ENCODE data around the gene APLP2.

APLP2 gene

DNA sequence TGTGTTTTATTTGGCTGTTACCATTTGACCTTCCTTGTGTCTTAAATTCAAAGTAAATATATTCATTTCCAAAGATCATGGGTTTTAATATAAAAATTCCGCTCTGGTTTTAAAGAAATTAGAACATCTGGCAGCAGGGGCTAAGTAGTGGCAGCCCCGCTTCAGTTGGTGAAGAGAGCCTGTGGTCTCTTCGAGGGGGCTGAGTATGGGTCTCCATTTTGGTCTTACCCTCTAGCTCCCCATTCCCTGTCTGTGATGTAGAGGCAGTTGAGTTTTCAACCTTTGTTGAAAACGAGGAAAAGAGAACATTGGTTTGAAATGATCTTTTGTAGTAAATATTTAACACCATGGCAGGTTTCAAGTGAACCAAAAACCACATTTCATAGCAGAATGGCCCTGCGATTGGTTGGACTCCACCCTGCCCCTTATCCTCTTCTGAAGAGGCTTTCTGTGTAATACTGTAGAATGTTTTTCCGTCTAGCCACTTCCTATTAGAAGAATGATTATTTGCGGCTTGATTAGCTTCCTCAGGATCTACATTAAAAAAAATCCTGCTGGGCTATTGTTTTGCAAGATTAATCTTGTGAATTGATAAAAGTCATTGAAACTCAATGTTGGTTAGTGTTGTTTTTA is 17.7 kb downstream of the APLP2 start:
- H3K18ac ChIP-seq (ENCODE audit: low read depth in 1 of 2, low read length in 2 of 2) = no peak overlapping the region
- no peaks in the 10 kb centered on the region for H3K27me3 ChIP-seq (ENCODE audit: control insufficient read depth in 1 of 2, insufficient read depth in 1 of 2, low read length in 2 of 2)
- H3K27ac ChIP-seq (ENCODE audit: low read length, poor library complexity, severe bottlenecking) = peak overlapping the region; percentile 22
- peaks cover 5% of the 10 kb centered on the region for H3K79me1 ChIP-seq (replicated peaks; ENCODE audit: low read length, poor library complexity, severe bottlenecking)
- no peak overlapping the region for H4K91ac ChIP-seq (ENCODE audit: low read length)
- no peak overlapping the region for H3K4ac ChIP-seq (ENCODE audit: low read depth in 1 of 2, low read length in 2 of 2)
- no peak overlapping the region for H2BK5ac ChIP-seq (ENCODE audit: low read depth, low read length, poor library complexity, severe bottlenecking)
- H2BK12ac ChIP-seq (ENCODE audit: low read length in 2 of 2) = no peak overlapping the region
- H2AK5ac ChIP-seq (ENCODE audit: low read length, severe bottlenecking) = no peak overlapping the region
- H2BK120ac ChIP-seq (ENCODE audit: low read depth, low read length) = no peak overlapping the region
- H3K36me3 ChIP-seq (ENCODE audit: control insufficient read depth in 1 of 2, insufficient read depth in 2 of 2, low read depth in 1 of 2, low read length in 2 of 2) = peaks cover 0 to 11% of the 10 kb centered on the region in 2 experiments
- no peak overlapping the region for H3K9ac ChIP-seq (ENCODE audit: low read length)
- H3K9me3 ChIP-seq (ENCODE audit: control insufficient read depth, low read length) = no peaks in the 10 kb centered on the region
- DNase-seq = no peak
- no peak overlapping the region for H3K14ac ChIP-seq (ENCODE audit: low read length in 2 of 2)
- 90% methylated on average over 5 of the region's 7 CpGs for WGBS
- H3K4me2 ChIP-seq (ENCODE audit: low read length, poor library complexity, severe bottlenecking) = peak overlapping the region; percentile 41
- no peak overlapping the region for H3K4me3 ChIP-seq (ENCODE audit: insufficient read depth in 1 of 2, low read depth in 1 of 2, low read length in 2 of 2)
- H3K23ac ChIP-seq (ENCODE audit: low read length in 2 of 2) = no peak overlapping the region
- H2AFZ ChIP-seq (ENCODE audit: low read depth, low read length) = no peak overlapping the region
- H4K8ac ChIP-seq (ENCODE audit: low read length) = no peak overlapping the region
- H3K4me1 ChIP-seq (ENCODE audit: control insufficient read depth, insufficient read depth, low read depth, low read length) = peaks cover 4% of the 10 kb centered on the region
- no peak overlapping the region for H2BK15ac ChIP-seq (ENCODE audit: low read depth, poor library complexity, severe bottlenecking)

DNA sequence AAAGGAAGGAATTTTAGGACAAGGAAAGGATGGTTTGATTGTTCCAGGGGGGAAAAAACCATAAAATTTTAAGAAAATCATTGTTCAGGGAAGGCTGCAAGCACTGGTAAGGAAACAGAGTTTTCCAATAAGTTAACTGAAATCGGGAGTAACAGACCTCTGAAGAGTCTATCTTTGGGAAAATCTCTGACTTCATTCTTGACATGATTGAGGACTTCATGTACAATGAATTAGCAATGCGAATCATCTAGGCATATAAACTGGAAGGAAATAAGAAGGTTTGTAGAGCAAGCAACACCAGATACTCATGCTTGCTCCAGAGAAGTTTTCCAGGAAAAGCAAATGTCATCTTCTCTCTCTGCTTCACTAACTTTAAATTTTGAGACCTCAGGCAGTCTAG is 18.5 kb downstream of the APLP2 start:
- H3K9me3 ChIP-seq (ENCODE audit: control insufficient read depth, low read length) = no peaks in the 10 kb centered on the region
- DNase-seq = no peak
- H4K91ac ChIP-seq (ENCODE audit: low read length) = no peak overlapping the region
- H2BK5ac ChIP-seq (ENCODE audit: low read depth, low read length, poor library complexity, severe bottlenecking) = no peak overlapping the region
- H2AFZ ChIP-seq (ENCODE audit: low read depth, low read length) = no peak overlapping the region
- no peak overlapping the region for H3K9ac ChIP-seq (ENCODE audit: low read length)
- H3K4ac ChIP-seq (ENCODE audit: low read depth in 1 of 2, low read length in 2 of 2) = no peak overlapping the region
- no peak overlapping the region for H3K23ac ChIP-seq (ENCODE audit: low read length in 2 of 2)
- H3K36me3 ChIP-seq (ENCODE audit: control insufficient read depth in 1 of 2, insufficient read depth in 2 of 2, low read depth in 1 of 2, low read length in 2 of 2) = peaks cover 0 to 7% of the 10 kb centered on the region in 2 experiments
- H4K8ac ChIP-seq (ENCODE audit: low read length) = no peak overlapping the region
- H3K14ac ChIP-seq (ENCODE audit: low read length in 2 of 2) = no peak overlapping the region
- H3K4me3 ChIP-seq (ENCODE audit: insufficient read depth in 1 of 2, low read depth in 1 of 2, low read length in 2 of 2) = no peak overlapping the region
- peaks cover 8% of the 10 kb centered on the region for H3K79me1 ChIP-seq (replicated peaks; ENCODE audit: low read length, poor library complexity, severe bottlenecking)
- no peak overlapping the region for H2AK5ac ChIP-seq (ENCODE audit: low read length, severe bottlenecking)
- no peak overlapping the region for H3K4me2 ChIP-seq (ENCODE audit: low read length, poor library complexity, severe bottlenecking)
- no peak overlapping the region for H2BK120ac ChIP-seq (ENCODE audit: low read depth, low read length)
- H3K4me1 ChIP-seq (ENCODE audit: control insufficient read depth, insufficient read depth, low read depth, low read length) = peaks cover 4% of the 10 kb centered on the region
- H3K27ac ChIP-seq (ENCODE audit: low read length, poor library complexity, severe bottlenecking) = no peak overlapping the region
- no peak overlapping the region for H2BK12ac ChIP-seq (ENCODE audit: low read length in 2 of 2)
- H3K27me3 ChIP-seq (ENCODE audit: control insufficient read depth in 1 of 2, insufficient read depth in 1 of 2, low read length in 2 of 2) = no peaks in the 10 kb centered on the region
- H2BK15ac ChIP-seq (ENCODE audit: low read depth, poor library complexity, severe bottlenecking) = no peak overlapping the region
- 88% methylated on average over 2 of the region's 2 CpGs for WGBS
- no peak overlapping the region for H3K18ac ChIP-seq (ENCODE audit: low read depth in 1 of 2, low read length in 2 of 2)

DNA sequence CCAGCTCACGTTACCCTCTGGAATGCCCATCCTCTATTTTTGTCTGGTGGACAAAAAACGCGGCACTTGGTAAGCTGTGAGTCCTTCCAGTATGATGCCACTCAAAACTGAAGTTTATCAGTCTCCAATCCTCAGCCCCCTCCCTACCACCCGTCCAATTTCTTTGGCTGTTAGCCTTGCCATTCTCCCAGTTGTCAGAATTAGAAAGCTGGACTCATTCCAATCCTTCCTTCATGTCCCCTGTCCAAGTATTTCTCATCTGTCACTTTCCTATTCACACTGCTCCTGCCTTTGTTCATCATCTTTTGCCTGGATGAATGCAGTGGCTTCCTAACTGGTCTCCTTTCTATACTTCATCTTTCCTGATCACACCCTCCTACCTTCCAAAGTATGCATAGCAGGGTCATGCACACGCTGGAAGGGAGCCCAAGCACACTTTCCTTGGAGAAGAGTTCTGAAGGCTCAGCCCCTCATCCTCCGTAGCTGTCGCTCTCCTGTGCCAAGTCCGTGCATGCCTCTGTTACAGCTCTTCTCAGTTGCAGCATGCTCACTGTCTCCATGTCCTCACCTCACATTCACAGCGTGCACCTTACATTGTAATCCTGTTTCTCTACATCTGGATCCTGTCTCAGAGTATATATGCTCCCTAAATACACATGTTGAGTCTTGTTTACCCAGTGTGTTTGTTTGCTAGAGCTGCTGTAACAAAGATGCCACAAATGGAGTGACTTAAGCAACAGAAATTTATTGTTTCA is 19.4 kb downstream of the APLP2 start:
- Histone ChIP-seq H3K4me2 (ENCODE audit: low read length, poor library complexity, severe bottlenecking) (no peak overlapping the region), H3K4me1 (ENCODE audit: control insufficient read depth, insufficient read depth, low read depth, low read length) (peaks cover 4% of the 10 kb centered on the region), H2BK12ac (ENCODE audit: low read length in 2 of 2) (no peak overlapping the region), H3K9ac (ENCODE audit: low read length) (no peak overlapping the region), H3K4me3 (ENCODE audit: insufficient read depth in 1 of 2, low read depth in 1 of 2, low read length in 2 of 2) (no peak overlapping the region), H2BK120ac (ENCODE audit: low read depth, low read length) (no peak overlapping the region), H2AK5ac (ENCODE audit: low read length, severe bottlenecking) (no peak overlapping the region), H4K91ac (ENCODE audit: low read length) (no peak overlapping the region), H3K27ac (ENCODE audit: low read length, poor library complexity, severe bottlenecking) (no peak overlapping the region), H3K9me3 (ENCODE audit: control insufficient read depth, low read length) (no peaks in the 10 kb centered on the region), H3K27me3 (ENCODE audit: control insufficient read depth in 1 of 2, insufficient read depth in 1 of 2, low read length in 2 of 2) (no peaks in the 10 kb centered on the region), H3K79me1 (replicated peaks; ENCODE audit: low read length, poor library complexity, severe bottlenecking) (peaks cover 8% of the 10 kb centered on the region), H3K18ac (ENCODE audit: low read depth in 1 of 2, low read length in 2 of 2) (no peak overlapping the region), H4K8ac (ENCODE audit: low read length) (no peak overlapping the region), H3K36me3 (ENCODE audit: control insufficient read depth in 1 of 2, insufficient read depth in 2 of 2, low read depth in 1 of 2, low read length in 2 of 2) (peaks cover 0 to 2% of the 10 kb centered on the region in 2 experiments), H3K14ac (ENCODE audit: low read length in 2 of 2) (no peak overlapping the region), H3K4ac (ENCODE audit: low read depth in 1 of 2, low read length in 2 of 2) (no peak overlapping the region), H2BK5ac (ENCODE audit: low read depth, low read length, poor library complexity, severe bottlenecking) (no peak overlapping the region), H3K23ac (ENCODE audit: low read length in 2 of 2) (no peak overlapping the region), H2AFZ (ENCODE audit: low read depth, low read length) (no peak overlapping the region), H2BK15ac (ENCODE audit: low read depth, poor library complexity, severe bottlenecking) (no peak overlapping the region)
- DNase-seq = no peak
- whole genome bisulfite sequencing = 94% methylated on average over 8 of the region's 9 CpGs

DNA sequence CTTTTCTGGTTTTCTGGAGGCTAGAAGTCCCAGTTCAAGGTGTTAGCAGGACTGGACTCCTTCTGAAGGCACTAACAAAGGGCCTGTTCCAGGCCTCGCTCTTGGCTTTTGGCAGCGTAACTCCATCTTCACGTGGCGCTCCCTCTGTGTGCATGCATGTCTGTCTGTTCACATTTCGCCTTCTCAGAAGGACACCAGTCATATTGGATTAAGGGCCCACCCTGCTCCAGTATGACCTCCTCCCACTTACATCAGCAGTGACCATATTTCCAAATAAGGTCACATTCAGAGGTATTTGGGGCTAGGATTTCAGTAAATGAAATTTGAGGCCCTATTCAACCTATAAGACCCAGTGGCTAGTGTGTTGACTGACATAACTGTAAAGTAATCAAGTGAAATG is 20.0 kb downstream of the APLP2 start:
- WGBS = 95% methylated on average over 4 of the region's 5 CpGs

More for the DNA sequence above, 20.0 kb downstream of the APLP2 start:
- Histone ChIP-seq H3K36me3 (ENCODE audit: control insufficient read depth in 1 of 2, insufficient read depth in 2 of 2, low read depth in 1 of 2, low read length in 2 of 2) (peaks cover 0 to 2% of the 10 kb centered on the region in 2 experiments), H3K4ac (ENCODE audit: low read depth in 1 of 2, low read length in 2 of 2) (no peak overlapping the region), H2BK120ac (ENCODE audit: low read depth, low read length) (no peak overlapping the region), H2AFZ (ENCODE audit: low read depth, low read length) (no peak overlapping the region), H3K9me3 (ENCODE audit: control insufficient read depth, low read length) (no peaks in the 10 kb centered on the region), H3K79me1 (replicated peaks; ENCODE audit: low read length, poor library complexity, severe bottlenecking) (peaks cover 10% of the 10 kb centered on the region), H4K91ac (ENCODE audit: low read length) (no peak overlapping the region), H2AK5ac (ENCODE audit: low read length, severe bottlenecking) (no peak overlapping the region), H2BK5ac (ENCODE audit: low read depth, low read length, poor library complexity, severe bottlenecking) (no peak overlapping the region), H3K27me3 (ENCODE audit: control insufficient read depth in 1 of 2, insufficient read depth in 1 of 2, low read length in 2 of 2) (no peaks in the 10 kb centered on the region), H2BK12ac (ENCODE audit: low read length in 2 of 2) (no peak overlapping the region), H4K8ac (ENCODE audit: low read length) (no peak overlapping the region), H3K23ac (ENCODE audit: low read length in 2 of 2) (no peak overlapping the region), H3K14ac (ENCODE audit: low read length in 2 of 2) (no peak overlapping the region), H3K4me3 (ENCODE audit: insufficient read depth in 1 of 2, low read depth in 1 of 2, low read length in 2 of 2) (no peak overlapping the region), H3K9ac (ENCODE audit: low read length) (no peak overlapping the region), H3K27ac (ENCODE audit: low read length, poor library complexity, severe bottlenecking) (no peak overlapping the region), H3K18ac (ENCODE audit: low read depth in 1 of 2, low read length in 2 of 2) (no peak overlapping the region), H2BK15ac (ENCODE audit: low read depth, poor library complexity, severe bottlenecking) (no peak overlapping the region), H3K4me2 (ENCODE audit: low read length, poor library complexity, severe bottlenecking) (no peak overlapping the region), H3K4me1 (ENCODE audit: control insufficient read depth, insufficient read depth, low read depth, low read length) (peaks cover 4% of the 10 kb centered on the region)
- no peak for DNase-seq
